B cell (primary cell): ENCODE data around the gene GGA2.

ENCODE experiments used
- EZH2 ChIP-seq: IDR thresholded peaks from 2 replicates; pipeline ENCODE4 v1.6.1; 2012; ENCODE audit warnings: borderline replicate concordance, low read depth, mild to moderate bottlenecking, moderate library complexity, low read length; ENCODE audit not compliant: insufficient read depth, poor library complexity, severe bottlenecking
- TF ChIP-seq, protein P1 (sequence below): fragments of 200-600 bp; IDR thresholded peaks from one replicate; pipeline ENCODE4 v1.8.0; 2022; ENCODE audit warnings: antibody characterized with exemption, mild to moderate bottlenecking

DNA sequence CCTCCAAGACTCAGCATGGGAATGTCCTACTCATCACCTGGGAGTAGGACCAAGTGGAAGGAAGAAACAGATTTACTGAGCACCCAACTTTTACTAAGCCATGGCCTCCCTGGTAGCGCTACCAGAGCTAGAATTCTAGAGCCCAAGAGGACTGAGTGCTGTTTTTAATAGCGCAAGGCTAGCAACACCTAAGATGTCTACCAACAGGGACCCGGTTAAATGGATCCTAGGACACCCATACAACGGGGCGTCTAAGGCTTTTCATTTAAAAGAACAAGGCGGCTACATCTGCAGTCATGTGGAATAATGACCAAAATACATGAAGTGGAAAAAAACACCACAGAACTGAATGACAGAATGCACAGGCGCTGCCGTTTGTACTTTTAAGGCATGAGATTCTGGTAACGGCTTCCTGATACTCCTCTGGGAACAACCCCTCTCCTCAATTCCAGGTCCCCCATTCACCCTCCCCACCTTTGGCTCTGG lies 5.1 kb downstream of the GGA2 start:
- TF ChIP-seq, protein P1, sequence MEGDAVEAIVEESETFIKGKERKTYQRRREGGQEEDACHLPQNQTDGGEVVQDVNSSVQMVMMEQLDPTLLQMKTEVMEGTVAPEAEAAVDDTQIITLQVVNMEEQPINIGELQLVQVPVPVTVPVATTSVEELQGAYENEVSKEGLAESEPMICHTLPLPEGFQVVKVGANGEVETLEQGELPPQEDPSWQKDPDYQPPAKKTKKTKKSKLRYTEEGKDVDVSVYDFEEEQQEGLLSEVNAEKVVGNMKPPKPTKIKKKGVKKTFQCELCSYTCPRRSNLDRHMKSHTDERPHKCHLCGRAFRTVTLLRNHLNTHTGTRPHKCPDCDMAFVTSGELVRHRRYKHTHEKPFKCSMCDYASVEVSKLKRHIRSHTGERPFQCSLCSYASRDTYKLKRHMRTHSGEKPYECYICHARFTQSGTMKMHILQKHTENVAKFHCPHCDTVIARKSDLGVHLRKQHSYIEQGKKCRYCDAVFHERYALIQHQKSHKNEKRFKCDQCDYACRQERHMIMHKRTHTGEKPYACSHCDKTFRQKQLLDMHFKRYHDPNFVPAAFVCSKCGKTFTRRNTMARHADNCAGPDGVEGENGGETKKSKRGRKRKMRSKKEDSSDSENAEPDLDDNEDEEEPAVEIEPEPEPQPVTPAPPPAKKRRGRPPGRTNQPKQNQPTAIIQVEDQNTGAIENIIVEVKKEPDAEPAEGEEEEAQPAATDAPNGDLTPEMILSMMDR: no peak
- no peak for TF ChIP-seq EZH2
